ENCODE measurements around the gene CD1B.
"Not testable (repeated sequence)": the region's sequence is repeated elsewhere in the genome, so short reads cannot be mapped to it uniquely, and the experiment has no call there.

The CD1B gene

GRCh38 chr1:158331481-158332150 lies at the start of gene CD1B:
CD1B (minus strand) TSS chr1:158331531; CDS start chr1:158331423, 108 bp downstream.
- FAIRE-seq, result no peak

DNA sequence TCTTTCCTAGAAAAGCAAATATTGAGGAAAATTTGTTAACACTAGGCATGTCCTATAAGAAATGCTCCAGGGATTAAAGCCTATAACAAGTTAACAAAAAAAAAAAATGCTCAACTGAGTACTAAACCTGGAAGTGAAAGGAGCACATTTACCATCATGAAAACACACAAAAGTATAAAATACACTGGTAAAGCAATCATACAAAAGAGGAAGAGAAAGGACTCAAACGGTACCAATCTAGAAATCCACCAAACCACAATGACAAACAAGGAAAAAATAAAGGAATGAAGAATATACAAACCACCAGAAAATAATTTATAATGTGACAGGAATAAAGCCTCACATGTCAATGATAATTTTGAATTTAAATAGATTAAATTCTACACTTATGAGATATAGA lies 43.5 kb upstream of the CD1B start:
- no peak for FAIRE-seq

DNA sequence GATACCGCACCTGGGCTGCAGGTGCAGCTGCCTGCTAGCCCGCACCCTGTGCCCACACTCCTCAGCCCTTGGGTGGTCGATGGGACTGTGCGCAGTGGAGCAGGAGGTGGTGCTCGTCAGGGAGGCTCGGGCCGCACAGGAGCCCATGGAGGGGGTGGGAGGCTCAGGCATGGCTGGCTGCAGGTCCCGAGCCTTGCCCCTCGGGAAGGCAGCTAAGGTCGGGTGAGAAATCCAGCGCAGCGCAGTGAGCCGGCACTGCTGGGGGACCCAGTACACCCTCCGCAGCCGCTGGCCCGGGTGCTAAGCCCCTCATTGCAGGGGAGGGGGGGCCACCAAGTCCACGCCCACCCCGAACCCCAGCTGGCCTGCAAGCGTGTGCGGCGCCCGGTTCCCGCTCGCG lies 42.8 kb upstream of the CD1B start:
- not testable (repeated sequence) for FAIRE-seq

- no peak for FAIRE-seq
These were observed 40.0 kb upstream of the CD1B start for GRCh38 chr1:158371188-158371953.

- FAIRE-seq, result no peak
These were observed 35.5 kb upstream of the CD1B start for GRCh38 chr1:158366783-158367182.

DNA sequence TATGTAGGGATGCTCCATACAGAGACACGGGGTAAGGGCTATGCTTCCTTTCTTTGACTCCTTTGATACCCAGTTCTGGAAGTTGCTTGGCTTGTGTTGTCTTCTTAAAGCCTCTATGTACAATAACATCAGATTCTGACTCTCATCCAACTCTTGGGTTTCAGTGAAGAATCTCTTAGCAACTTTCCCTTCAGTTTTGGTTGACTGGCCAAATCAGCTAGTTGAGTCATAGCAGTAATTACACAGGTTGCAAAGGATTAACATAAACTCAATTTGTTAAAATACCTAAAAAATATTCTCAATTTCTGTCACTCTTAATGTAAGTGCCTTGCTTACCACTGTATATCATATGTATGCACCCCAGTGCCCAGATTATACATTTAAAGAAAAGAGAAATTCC lies 31.6 kb upstream of the CD1B start:
- no peak for FAIRE-seq

DNA sequence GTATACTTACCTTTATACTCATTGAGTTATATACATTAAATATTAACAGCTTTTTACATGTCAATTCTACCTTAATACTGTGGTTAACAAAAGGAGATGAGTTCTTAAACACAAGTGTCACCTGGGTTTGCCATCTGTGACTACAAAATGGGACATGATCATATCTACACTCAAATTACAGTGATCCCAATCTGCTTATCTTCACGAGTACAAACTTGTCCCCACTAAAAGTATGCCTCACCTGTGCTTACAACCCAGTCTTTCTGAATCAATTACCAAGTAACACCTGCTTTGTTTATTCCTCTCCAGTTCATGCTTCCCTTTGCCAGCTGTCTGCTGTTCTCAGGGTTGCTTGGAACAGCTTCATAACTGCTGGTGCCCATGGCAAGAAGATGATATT lies 31.2 kb upstream of the CD1B start:
- no peak for FAIRE-seq

GRCh38 chr1:158357441-158357840 lies 26.1 kb upstream of the CD1B start:
- FAIRE-seq, result no peak

- FAIRE-seq, result no peak
These were observed 25.3 kb upstream of the CD1B start for GRCh38 chr1:158356616-158357015.

DNA sequence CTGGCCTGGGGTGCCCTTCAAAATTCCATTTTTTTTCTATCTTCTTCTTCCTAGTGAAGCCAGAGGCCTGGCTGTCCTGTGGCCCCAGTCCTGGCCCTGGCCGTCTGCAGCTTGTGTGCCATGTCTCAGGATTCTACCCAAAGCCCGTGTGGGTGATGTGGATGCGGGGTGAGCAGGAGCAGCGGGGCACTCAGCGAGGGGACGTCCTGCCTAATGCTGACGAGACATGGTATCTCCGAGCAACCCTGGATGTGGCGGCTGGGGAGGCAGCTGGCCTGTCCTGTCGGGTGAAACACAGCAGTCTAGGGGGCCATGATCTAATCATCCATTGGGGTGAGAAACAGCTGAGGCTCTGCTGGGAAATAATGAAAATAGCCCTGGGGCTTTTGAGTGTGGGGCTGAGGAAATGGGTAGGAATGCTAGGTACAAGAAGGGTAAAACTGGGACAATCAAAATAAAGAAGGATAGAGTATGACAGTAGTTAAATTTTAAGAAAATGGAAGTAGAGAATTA lies 24.5 kb upstream of the CD1B start:
- no peak for FAIRE-seq

DNA sequence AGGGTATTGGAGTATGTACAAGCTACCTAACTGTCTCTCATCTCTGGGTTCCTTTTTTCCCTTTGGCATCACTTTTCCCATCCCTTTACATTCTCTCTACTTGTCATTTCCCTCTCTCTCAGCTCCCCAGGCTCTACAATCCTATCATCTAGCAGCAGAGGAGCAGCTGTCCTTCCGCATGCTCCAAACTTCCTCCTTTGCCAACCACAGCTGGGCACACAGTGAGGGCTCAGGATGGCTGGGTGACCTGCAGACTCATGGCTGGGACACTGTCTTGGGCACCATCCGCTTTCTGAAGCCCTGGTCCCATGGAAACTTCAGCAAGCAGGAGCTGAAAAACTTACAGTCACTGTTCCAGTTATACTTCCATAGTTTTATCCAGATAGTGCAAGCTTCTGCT lies 22.9 kb upstream of the CD1B start:
- no peak for FAIRE-seq

GRCh38 chr1:158353303-158354075 lies 22.2 kb upstream of the CD1B start, which contains the start of gene CD1E:
CD1E (plus strand) TSS chr1:158353894; CDS start chr1:158353989, 95 bp downstream.
- FAIRE-seq, result no peak

DNA sequence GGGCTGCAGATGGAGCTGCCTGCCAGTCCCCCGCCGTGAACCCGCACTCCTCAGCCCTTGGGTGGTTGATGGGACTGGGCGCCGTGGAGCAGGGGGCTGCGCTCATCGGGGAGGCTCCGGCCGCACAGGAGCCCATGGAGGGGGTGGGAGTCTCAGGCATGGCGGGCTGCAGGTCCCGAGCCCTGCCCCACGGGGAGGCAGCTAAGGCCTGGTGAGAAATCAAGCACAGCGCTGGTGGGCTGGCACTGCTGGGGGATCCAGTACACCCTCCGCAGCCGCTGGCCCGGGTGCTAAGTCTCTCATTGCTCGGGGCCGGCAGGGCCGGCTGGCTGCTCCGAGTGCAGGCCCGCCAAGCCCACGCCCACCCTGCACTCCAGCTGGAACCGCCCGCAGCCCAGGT lies 17.6 kb upstream of the CD1B start:
- FAIRE-seq, result not testable (repeated sequence)

DNA sequence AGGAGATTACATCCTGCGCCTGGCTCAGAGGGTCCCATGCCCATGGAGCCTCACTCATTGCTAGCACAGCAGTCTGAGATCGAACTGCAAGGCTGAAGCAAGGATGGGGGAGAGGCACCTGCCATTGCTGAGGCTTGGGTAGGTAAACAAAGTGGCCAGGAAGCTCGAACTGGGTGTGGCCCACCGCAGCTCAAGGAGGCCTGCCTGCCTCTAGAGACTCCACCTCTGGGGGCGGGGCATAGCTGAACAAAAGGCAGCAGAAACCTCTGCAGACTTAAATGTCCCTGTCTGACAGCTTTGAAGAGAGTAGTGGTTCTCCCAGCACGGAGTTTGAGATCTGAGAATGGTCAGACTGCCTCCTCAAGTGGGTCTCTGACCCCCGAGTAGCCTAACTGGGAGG lies 5.1 kb upstream of the CD1B start:
- not testable (repeated sequence) for FAIRE-seq

GRCh38 chr1:158335213-158335532 lies 3.8 kb upstream of the CD1B start:
- FAIRE-seq, result no peak

DNA sequence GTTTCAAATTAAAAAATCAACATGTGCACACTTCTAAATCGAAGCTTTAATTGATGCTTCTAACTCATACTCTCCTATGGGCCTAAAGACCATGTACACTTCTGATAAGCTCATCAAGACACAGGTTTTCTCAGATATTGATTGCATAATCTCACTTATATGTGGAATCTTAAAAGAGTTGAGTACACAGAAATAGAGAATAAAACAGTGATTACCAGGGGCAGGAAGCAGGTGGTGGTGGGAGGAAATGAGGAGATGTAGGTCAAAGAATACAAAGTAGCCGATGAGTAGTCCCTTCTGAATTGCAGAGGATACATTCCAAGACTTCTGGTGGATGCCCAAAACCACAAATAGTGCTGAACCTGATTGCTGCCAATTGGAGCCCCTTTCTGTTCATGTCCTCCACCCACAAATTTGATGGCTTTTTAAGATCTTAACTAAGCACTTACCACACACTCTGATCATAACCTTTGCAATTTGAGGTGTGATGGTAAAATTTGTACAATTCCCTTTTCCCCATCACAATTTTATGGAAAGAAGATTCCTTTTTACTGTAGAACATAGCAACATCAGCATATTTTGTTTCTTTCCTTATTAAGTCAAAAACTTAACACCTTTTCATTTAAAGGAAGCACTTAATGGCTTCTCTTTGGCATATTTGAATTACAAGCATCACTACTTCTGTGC lies 3.3 kb upstream of the CD1B start:
- FAIRE-seq, result no peak

DNA sequence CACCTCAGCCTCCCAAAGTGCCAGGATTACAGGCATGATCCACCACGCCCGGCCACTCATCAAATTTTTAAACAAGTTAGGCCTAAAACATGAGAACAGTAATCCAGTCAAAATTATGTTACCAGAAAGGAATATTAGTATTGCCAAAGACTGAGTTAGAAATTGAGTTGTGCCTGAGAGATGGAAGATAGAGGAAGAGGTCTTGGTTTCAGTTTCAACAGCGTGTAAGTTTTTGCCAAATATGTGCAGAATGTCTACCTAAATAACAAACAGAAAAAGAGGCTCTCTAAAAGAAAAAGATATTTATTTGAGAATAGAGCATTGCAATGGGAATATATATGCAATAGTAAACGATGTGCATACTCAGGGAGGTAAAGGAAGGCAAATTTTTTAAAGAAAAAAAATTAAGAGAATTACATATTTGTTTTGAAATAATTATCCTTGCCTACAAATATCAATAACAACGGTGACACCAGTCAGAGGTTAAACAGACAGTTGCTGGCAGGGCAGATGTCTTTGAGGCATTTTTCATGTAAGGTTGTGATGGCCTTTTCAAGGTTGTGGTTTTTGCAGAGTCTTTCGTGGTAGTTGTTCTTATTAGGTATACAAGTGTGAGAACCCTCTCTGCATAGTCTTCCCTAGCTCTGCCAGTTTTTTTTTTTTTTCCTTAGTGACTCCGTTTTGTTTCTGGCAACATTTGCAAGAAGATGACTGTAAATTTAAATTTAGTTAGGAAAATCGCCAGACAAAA lies 2.2 kb upstream of the CD1B start:
- FAIRE-seq, result no peak

- FAIRE-seq, result no peak
These were observed 265 bp downstream of the CD1B start for GRCh38 chr1:158331106-158331425.

GRCh38 chr1:158330391-158331105 lies 783 bp downstream of the CD1B start:
- FAIRE-seq, result no peak

DNA sequence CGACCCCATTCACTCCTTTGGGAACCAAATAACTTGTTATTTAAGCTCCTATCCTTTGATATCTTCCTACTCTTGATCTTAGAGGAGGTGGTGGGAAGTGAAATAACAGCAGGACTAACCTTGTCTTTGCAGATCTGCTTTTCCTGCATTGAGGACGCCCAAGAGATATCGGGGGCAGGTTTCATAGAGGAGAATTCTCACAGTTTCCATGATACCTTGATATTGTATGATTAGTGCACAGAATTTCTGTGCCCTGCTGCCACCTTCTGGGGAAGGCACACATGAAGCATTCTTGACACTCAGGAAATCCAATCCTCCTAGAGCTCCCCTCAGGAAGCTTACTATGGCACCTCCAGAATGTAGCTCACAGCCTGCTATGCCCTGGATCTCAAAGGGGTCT lies 1.6 kb downstream of the CD1B start:
- no peak for FAIRE-seq

GRCh38 chr1:158329300-158329699 lies 2.0 kb downstream of the CD1B start:
- no peak for FAIRE-seq

DNA sequence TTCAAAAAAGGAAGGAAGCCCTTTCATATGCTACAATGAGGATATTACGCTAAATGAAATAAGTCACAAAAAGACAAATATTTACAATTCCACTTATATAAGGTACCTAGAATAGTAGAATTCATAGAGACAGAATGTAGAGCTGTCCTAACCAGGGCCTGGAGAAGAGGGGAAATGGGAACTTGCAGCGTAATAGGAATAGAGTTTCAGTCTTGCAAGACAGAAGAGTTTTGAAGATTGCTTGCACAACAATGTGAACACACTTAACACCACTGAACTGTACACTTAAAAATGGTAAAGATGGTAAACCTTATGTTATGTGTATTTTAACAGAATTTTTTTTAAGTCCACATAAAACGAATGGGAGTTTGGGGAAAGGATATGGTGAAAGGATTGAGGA lies 2.9 kb downstream of the CD1B start:
- no peak for FAIRE-seq
